GM18873 (cell line): ENCODE measurements around the gene GNB5.
"Not testable (repeated sequence)": the region's sequence is repeated elsewhere in the genome, so short reads cannot be mapped to it uniquely, and the experiment has no call there.

Experiments
- ATAC-seq: cut with Tn5 transposase; IDR thresholded peaks from one replicate; pipeline ENCODE4 v1.9.1; 2021; ENCODE audit warnings: mild to moderate bottlenecking, moderate library complexity, moderate number of reproducible peaks; ENCODE audit not compliant: unreplicated experiment, low FRiP score

GNB5 gene

DNA sequence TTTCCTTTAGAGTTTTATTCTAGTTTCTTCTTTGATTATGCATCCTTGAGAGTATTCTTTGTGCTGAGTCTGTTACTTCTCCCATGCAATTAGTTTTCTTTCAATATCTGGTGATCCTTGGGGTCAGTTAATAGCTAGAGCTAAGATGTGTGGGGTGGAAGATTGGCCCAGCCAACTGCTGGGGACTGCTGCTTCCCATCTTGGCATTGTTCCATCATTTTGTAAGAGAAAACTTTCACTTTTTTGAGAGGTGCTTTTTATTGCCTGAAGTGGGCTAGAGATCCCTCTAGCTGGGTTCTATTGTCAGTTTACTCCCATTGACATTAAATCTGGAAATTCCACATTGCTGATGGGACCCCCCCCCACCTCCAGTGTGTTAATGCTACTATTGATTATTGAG, 94.0 kb downstream of the GNB5 start:
- no peak for ATAC-seq

DNA sequence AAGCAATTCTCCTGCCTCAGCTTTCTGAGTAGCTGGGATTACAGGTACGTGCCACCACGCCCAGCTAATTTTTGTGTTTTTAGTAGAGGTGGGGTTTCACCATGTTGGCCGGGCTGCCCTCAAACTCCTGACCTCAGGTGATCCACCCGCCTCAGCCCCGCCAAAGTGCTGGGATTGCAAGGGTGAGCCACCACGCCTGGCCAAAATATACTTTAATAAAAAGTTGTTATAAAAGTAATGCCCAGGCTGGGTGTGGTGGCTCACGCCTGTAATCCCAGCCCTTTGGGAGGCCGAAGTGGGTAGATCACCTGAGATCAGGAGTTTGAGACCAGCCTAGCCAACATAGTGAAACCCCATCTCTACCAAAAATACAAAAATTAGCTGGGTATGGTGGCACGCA, 94.7 kb downstream of the GNB5 start:
- not testable (repeated sequence) for ATAC-seq

- no peak for ATAC-seq
Measured at GRCh38 chr15:52095597-52096262, 95.5 kb downstream of the GNB5 start.

- ATAC-seq = no peak
Measured at GRCh38 chr15:52094811-52095584, 96.2 kb downstream of the GNB5 start.

- ATAC-seq = no peak
Measured at GRCh38 chr15:52093539-52094510, 97.4 kb downstream of the GNB5 start.

DNA sequence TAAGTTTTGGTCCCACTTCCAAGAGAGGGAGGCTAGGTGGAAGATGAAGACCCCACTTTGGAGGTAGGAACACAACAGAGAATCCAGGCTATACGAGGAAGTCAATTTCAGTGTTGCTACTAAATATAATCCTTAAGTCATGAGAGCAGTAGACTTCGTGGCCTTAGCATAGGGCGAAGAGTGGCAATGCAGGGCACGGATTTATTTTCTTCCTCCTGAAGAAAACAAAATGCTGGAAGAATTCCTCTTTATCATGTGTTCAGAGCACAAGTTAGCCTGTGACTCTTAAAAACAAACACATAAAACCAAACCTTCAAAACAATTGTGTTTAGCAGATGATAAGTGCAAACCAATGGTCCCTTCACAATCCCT, 98.0 kb downstream of the GNB5 start:
- no peak for ATAC-seq

DNA sequence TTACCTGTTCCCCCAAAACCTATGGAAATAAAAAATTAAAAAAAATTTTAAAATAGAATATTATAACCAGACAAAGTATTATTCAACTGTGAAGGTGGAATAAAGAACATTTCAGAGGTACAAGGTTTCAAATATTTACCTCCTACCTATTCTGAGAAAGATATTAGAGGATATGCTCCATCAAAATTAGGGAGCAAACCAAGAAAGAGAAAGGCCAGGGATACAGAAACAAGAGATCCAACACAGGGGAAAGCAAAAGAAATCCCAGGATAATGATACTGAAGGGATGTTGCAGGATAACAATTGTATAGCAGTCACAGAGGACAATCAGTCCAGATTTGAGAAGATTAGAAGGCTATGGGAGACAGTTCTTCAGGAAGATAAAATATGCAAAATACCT, 101.0 kb downstream of the GNB5 start:
- ATAC-seq = no peak

DNA sequence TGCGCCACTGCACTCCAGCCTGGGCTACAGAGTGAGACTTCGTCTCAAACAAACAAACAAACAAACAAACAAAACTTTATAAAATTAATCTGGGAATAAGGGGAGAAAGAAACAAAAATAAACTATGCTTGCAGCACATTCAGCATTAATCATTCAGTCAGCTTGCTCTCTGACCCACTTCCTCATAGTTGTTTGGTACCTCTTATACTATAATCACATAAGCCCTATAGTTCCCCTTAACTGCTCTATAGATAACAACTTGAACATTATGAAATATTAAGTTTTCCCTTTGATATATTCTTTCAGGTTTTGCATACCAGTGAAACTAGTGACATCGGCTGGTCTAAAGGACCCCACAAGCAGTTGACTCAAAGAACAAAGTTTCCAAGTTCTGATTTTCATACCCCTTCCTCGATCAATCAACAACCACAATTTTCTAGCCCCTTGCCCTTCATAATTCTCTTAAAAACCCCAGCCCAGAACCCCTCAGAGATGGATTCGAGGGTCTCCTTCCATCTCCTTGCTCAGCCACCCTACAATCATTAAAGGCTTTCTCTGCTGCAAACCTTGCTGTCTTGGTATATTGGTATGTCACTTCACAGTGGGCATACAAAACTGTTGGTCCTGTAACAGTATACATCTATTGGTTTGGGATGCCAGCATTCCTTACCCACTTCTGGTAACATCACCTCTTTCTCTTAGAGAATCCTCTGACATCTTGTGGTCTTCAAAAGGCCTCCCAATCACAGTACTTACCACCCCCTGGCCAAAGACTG, 105.0 kb downstream of the GNB5 start:
- ATAC-seq = no peak

DNA sequence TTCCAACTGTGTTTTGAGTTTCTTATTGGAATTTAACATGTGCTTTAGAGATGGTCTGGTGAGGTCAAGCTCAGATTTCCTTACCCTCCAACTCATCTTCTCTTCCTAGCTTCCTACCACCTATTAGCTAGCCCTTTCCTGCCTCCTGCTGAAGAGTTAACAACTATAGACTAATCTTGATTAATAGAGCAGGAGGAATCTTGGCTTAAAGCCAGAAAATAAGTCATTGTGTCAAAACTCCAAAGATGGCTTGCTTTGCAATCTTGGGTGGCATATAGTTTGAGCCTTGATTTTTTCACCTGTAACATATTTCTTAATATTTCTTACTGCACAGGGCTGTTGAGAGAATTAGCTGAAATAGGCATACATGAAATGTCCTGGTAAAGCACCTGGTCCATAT, 105.9 kb downstream of the GNB5 start:
- ATAC-seq = no peak

- ATAC-seq = no peak
Measured at GRCh38 chr15:52083603-52084002, 107.6 kb downstream of the GNB5 start.

DNA sequence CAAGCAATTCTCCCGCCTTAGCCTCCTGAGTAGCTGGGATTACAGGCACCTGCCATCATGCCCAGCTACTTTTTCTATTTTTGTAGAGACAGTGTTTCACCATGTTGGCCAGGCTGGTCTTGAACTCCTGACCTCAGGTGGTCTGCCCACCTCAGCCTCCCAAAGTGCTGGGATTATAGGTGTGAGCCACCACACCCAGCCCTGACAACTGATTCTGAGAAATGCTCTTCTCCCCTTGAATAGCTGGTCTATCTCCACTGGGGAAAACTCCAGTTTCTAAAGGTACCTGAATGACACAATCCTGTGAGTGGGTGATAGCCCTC, 108.2 kb downstream of the GNB5 start:
- ATAC-seq = not testable (repeated sequence)

GRCh38 chr15:52082197-52083036, 108.8 kb downstream of the GNB5 start:
- peak; percentile 64 for ATAC-seq

- ATAC-seq = no peak
Measured at GRCh38 chr15:52080706-52081392, 110.3 kb downstream of the GNB5 start.

DNA sequence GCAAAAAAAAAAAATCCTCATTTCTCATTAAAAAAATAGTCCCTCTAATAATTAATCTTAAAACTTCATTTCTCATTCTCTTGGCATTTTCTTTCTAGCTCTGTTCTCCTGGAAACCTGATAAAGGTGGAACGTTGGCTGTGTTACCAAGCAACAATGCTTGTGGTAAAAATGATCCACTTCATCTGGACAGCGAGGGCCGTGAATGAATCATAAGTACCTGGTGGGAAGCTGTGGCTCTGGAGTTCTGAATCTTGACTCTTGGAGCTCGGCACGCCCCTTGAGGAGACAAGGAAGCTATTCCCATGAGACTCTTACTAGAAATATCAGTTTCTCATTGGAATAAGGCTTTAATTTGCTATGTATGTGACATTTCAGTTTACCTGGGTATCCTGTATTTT, 111.2 kb downstream of the GNB5 start:
- no peak for ATAC-seq

DNA sequence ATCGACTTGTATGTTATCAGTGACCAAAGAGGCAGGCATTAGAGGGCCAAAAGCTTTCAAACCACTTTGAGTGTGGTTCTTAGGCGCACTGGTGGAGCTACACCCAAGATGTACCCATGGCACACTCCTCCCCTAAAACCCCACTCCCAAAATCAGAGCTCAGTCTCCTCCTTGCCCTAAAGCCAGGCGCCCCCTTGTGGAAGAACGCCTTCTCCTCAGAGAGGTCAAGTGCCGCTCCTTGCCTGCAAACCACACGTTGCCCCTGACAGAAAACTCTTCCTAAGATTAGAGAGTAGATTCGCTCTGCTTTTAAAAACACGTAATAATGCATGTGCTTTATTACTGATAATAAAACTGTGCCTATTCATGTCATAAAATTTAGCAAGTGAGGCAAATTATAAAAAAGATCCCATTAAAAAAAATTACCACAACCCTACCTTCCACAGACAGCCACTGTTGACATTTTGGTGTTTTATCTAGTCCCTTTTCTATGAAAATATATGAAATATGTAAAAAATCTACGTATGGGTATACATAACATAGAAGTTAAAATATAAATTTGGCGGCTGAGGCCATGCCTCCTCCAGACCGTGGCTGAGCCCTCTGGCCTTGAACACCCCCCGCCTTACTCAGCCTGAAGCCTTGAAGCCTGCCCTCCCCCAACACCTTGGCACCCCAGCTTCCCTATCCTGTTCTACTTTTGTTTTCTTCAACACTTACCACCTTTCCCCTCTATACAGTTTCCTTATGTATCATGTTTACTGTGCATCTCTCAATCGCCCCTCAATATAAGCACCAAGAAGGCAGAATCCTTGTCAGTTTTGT, 112.1 kb downstream of the GNB5 start:
- ATAC-seq = no peak

GRCh38 chr15:52078197-52078875, 112.9 kb downstream of the GNB5 start:
- no peak for ATAC-seq

GRCh38 chr15:52076889-52077781, 114.1 kb downstream of the GNB5 start:
- ATAC-seq = no peak
